Ascending aorta (tissue), 2 donors: ENCODE measurements around the gene FAR1. TPM values are rescaled to one million over a fixed set of nuclear protein-coding genes. Genes with fewer than 3 reads are reported as not detected.

Source experiments
- DNase-seq, 2 donors: peaks; one replicate each; pipeline ENCODE4 v3.0.0-alpha.2; 2019; ENCODE audit warnings: low spot score in 2 of 2
- H3K27ac ChIP-seq, 2 donors: fragments of 200-600 bp; sonication (generic); one replicate each; pipeline ENCODE4 v1.5.1; 2016 to 2017; ENCODE audit warnings: mild to moderate bottlenecking in 1 of 2
- H3K27me3 ChIP-seq: fragments of 200-600 bp; sonication (generic); one replicate; pipeline ENCODE4 v1.5.1; 2017
- H3K36me3 ChIP-seq, 2 donors: fragments of 200-600 bp; sonication (generic); one replicate each; pipeline ENCODE4 v1.5.1; 2016
- H3K4me1 ChIP-seq, 2 donors: fragments of 200-600 bp; sonication (generic); one replicate each; pipeline ENCODE4 v1.5.1; 2016 to 2017; ENCODE audit warnings: mild to moderate bottlenecking in 1 of 2
- H3K4me3 ChIP-seq, 2 donors: fragments of 200-600 bp; sonication (generic); one replicate each; pipeline ENCODE4 v1.5.1; 2016 to 2017; ENCODE audit warnings: mild to moderate bottlenecking in 1 of 2
- H3K9me3 ChIP-seq, 2 donors: fragments of 200-600 bp; sonication (generic); one replicate each; pipeline ENCODE4 v1.5.1; 2016
- CTCF ChIP-seq, 3 experiments: fragments of 200-600 bp in 2 of 3; fragments of 450-650 bp in 1 of 3; sonication (generic) in 2 of 3; IDR thresholded peaks; one replicate each; pipeline ENCODE4 v1.5.1; 2016 to 2019; ENCODE audit warnings: antibody characterized with exemption in 3 of 3, mild to moderate bottlenecking in 1 of 3, moderate library complexity in 1 of 3
- intact Hi-C: fragments of 100-400 bp; cut with DNase I; formaldehyde crosslinking; loops from one replicate; pipeline ENCODE4 v1.15.1; 2023
- total RNA-seq: library from RNA; depleted of rRNA; stranded (reverse); fragments of >200 nt; gene quantifications from one replicate; pipeline ENCODE4 v1.1.0, GENCODE V29; 2016

Gene FAR1
- total RNA-seq, 1 donor from 2014 or later = 66.0 TPM

DNA sequence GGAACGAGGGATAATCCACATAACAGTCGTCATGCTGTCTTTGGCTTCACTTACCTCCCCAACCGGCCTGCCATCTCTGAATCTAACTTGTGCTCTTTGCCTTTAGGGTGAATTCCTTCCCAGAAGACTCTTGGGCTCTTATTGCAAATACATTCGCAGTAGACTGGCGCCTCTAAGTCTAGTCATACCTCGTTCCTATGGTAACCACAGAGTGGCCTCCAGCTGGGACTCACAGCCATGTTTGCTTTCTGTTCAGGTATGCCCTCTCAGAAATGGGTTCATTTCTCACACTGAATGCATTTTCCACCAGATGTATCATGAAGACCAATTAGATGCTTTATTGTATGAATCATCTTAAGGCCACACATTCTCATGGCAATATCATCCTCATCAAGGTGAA lies 112.7 kb downstream of the FAR1 start:
- H3K9me3 ChIP-seq = no peaks in the 10 kb centered on the region
- no peak overlapping the region for H3K4me3 ChIP-seq
- no peaks in the 10 kb centered on the region for H3K36me3 ChIP-seq
- no peak for TF ChIP-seq CTCF (IDR thresholded peaks at IDR 0.05)
- no peaks in the 10 kb centered on the region for H3K27me3 ChIP-seq
- intact Hi-C loops = no loop called here
- no peaks in the 10 kb centered on the region for H3K4me1 ChIP-seq
- no peak overlapping the region for H3K27ac ChIP-seq
- no peak for DNase-seq

Other genes starting within 250 kb of the FAR1 start
- 10.1 TPM for gene BTBD10, start 205.4 kb upstream of the FAR1 start, total RNA-seq
- not detected for gene PTH, start 172.7 kb upstream of the FAR1 start, total RNA-seq